ENCODE data around the gene FFAR1.

DNA sequence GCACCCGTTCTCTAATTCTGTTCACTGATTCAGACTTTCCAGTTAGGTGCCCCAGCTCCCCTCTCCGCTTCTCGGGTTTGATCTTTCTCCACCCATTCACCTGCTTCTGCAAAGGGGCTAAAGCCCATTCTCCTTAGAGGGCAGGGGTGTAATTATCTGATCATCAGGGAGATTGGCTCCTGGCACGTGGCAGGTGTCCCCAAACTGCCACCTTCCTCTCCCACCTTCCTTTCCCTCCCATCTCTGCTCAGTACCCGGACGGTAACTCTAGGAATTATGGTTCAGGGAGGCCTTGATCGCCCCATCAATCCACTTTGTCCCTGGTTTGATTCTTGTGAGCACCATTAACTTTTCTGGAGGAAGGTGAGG, 212 bp downstream of the FFAR1 start:
- TF ChIP-seq, protein P1, sequence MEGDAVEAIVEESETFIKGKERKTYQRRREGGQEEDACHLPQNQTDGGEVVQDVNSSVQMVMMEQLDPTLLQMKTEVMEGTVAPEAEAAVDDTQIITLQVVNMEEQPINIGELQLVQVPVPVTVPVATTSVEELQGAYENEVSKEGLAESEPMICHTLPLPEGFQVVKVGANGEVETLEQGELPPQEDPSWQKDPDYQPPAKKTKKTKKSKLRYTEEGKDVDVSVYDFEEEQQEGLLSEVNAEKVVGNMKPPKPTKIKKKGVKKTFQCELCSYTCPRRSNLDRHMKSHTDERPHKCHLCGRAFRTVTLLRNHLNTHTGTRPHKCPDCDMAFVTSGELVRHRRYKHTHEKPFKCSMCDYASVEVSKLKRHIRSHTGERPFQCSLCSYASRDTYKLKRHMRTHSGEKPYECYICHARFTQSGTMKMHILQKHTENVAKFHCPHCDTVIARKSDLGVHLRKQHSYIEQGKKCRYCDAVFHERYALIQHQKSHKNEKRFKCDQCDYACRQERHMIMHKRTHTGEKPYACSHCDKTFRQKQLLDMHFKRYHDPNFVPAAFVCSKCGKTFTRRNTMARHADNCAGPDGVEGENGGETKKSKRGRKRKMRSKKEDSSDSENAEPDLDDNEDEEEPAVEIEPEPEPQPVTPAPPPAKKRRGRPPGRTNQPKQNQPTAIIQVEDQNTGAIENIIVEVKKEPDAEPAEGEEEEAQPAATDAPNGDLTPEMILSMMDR (IDR thresholded peaks at IDR 0.05; ENCODE audit: borderline replicate concordance, extremely low read depth, low read length, poor library complexity, severe bottlenecking) = no peak
- TF ChIP-seq EZH2 (IDR thresholded peaks at IDR 0.05; ENCODE audit: borderline replicate concordance, low read depth, low read length, severe bottlenecking) = no peak

Data from DND-41 (cell line).